HepG2 (cell line): ENCODE data around the gene TMBIM6. TPM values are rescaled to one million over a fixed set of nuclear protein-coding genes. Genes with fewer than 3 reads are reported as not detected.

Source experiments
- ATAC-seq: fragments of 200-7000 bp; cut with Tn5 transposase; 3 replicates; pipeline ENCODE4 v1.9.1; 2020; ENCODE audit warnings: mild to moderate bottlenecking, moderate library complexity
- BruUV-seq: library from RNA; stranded (reverse); fragments of 400-500 nt; replicated peaks from 2 replicates; lab custom pipeline; 2021; lab: Mats Ljungman, UMichigan
- CTCF ChIA-PET: fragments of 300-600 bp; formaldehyde crosslinking; extraction: SDS; loops from one replicate; lab custom pipeline; 2021; ENCODE audit warnings: low total read pairs, inconsistent platforms, low intra/inter-chr PET ratio; lab: Yijun Ruan, JAX
- POLR2A ChIA-PET: fragments of 350-600 bp; sonication (Branson Sonifier 250); formaldehyde crosslinking; loops from one replicate; lab custom pipeline; 2020; ENCODE audit warnings: antibody characterized with exemption, inconsistent platforms; lab: Yijun Ruan, JAX
- DNase-seq: peaks from one replicate; pipeline ENCODE4 v3.0.0-alpha.2; 2015; ENCODE audit warnings: low spot score
- FAIRE-seq: peaks from 3 replicates; lab custom pipeline; 2011; peaks lifted over from hg19 to GRCh38; lab: Jason Lieb, UNC
- H2AFZ ChIP-seq: one replicate; pipeline ENCODE4 v1.6.1; 2011; ENCODE audit warnings: low read length, inconsistent platforms
- H3K27ac ChIP-seq: fragments of 300-600 bp; 3 replicates; pipeline ENCODE4 v1.8.0; 2011; ENCODE audit warnings: mixed run types, mild to moderate bottlenecking, mixed read lengths, low read length, inconsistent platforms; ENCODE audit not compliant: insufficient read depth; ENCODE audit errors: extremely low read length
- H3K27me3 ChIP-seq, 2 experiments: fragments of 200-600 bp in 1 of 2; 2 replicates in 1 of 2; 3 replicates in 1 of 2; pipeline versions ENCODE4 v1.6.0 to v1.8.0; 2011; ENCODE audit warnings: low read length in 2 of 2, mild to moderate bottlenecking in 2 of 2, moderate library complexity in 2 of 2, inconsistent platforms in 1 of 2; ENCODE audit not compliant: insufficient read depth in 2 of 2, control insufficient read depth in 1 of 2
- H3K36me3 ChIP-seq, 2 experiments: fragments of 200-600 bp in 1 of 2; replicated peaks in 1 of 2; 2 replicates in 1 of 2; 3 replicates in 1 of 2; pipeline versions ENCODE4 v1.5.1 to v1.8.0; 2011; ENCODE audit warnings: low read length in 2 of 2, inconsistent platforms in 1 of 2; ENCODE audit not compliant: insufficient read depth in 2 of 2, control insufficient read depth in 1 of 2
- H3K4me1 ChIP-seq: 2 replicates; pipeline ENCODE4 v1.5.1; 2012; ENCODE audit warnings: low read length, inconsistent platforms; ENCODE audit not compliant: insufficient read depth
- H3K4me2 ChIP-seq: 2 replicates; pipeline ENCODE4 v1.6.0; 2011; ENCODE audit warnings: low read depth, low read length, inconsistent platforms
- H3K4me3 ChIP-seq, 3 experiments: fragments of 200-600 bp in 1 of 3; sonication (generic), shearing (Covaris generic) in 1 of 3; replicated peaks in 1 of 3; 2 replicates each; pipeline ENCODE4 v1.5.1; 2011 to 2016; ENCODE audit warnings: low read length in 3 of 3, inconsistent platforms in 2 of 3, low read depth in 2 of 3, mild to moderate bottlenecking in 2 of 3, control low read depth in 1 of 3, mixed read lengths in 1 of 3; ENCODE audit not compliant: insufficient read depth in 1 of 3
- H3K79me2 ChIP-seq: one replicate; pipeline ENCODE4 v1.6.1; 2011; ENCODE audit warnings: low read length, inconsistent platforms; ENCODE audit not compliant: insufficient read depth
- H3K9ac ChIP-seq: 2 replicates; pipeline ENCODE4 v1.6.0; 2011; ENCODE audit warnings: mild to moderate bottlenecking, low read depth, low read length, inconsistent platforms; ENCODE audit not compliant: insufficient read depth
- H3K9me3 ChIP-seq: 2 replicates; pipeline ENCODE4 v1.5.1; 2012; ENCODE audit warnings: mild to moderate bottlenecking, low read length
- H4K20me1 ChIP-seq: 2 replicates; pipeline ENCODE4 v1.6.0; 2011; ENCODE audit warnings: inconsistent platforms, mild to moderate bottlenecking, low read length, moderate library complexity; ENCODE audit not compliant: insufficient read depth
- BRCA1 ChIP-seq: sonication (generic); formaldehyde crosslinking; IDR thresholded peaks from 2 replicates; pipeline ENCODE4 v1.4.0; 2020; ENCODE audit warnings: missing genetic modification reagents
- GATA4 ChIP-seq: sonication (generic); IDR thresholded peaks from 2 replicates; pipeline ENCODE4 v1.6.1; 2016; ENCODE audit warnings: antibody characterized with exemption, low read depth, borderline replicate concordance
- GPBP1L1 ChIP-seq: sonication (generic); formaldehyde crosslinking; IDR thresholded peaks from 2 replicates; pipeline ENCODE4 v1.5.0; 2020; ENCODE audit warnings: mild to moderate bottlenecking, missing genetic modification reagents
- KMT2B ChIP-seq: IDR thresholded peaks from 2 replicates; pipeline ENCODE4 v1.6.1; 2016; ENCODE audit warnings: missing genetic modification reagents, missing compliant biosample characterization
- NFKBIZ ChIP-seq: IDR thresholded peaks from 2 replicates; pipeline ENCODE4 v1.6.1; 2018; ENCODE audit warnings: missing genetic modification reagents, missing compliant biosample characterization
- NR0B2 ChIP-seq: sonication (generic); formaldehyde crosslinking; IDR thresholded peaks from 2 replicates; pipeline ENCODE4 v1.4.0; 2020; ENCODE audit warnings: mild to moderate bottlenecking, missing genetic modification reagents
- NR2C2 ChIP-seq: sonication (generic); formaldehyde crosslinking; IDR thresholded peaks from 2 replicates; pipeline ENCODE4 v1.4.0; 2020; ENCODE audit warnings: missing genetic modification reagents, mild to moderate bottlenecking, moderate library complexity, borderline replicate concordance
- RBFOX2 ChIP-seq: fragments of 200-400 bp; formaldehyde crosslinking; IDR thresholded peaks from 2 replicates; pipeline ENCODE4 v1.6.1; 2017; ENCODE audit warnings: low read depth, mild to moderate bottlenecking, low read length
- SNAPC5 ChIP-seq: sonication (generic); formaldehyde crosslinking; IDR thresholded peaks from 2 replicates; pipeline ENCODE4 v1.8.1; 2023; ENCODE audit warnings: mild to moderate bottlenecking, missing genetic modification reagents, borderline replicate concordance
- TRIM24 ChIP-seq: sonication (generic); formaldehyde crosslinking; IDR thresholded peaks from 2 replicates; pipeline ENCODE4 v1.8.0; 2022; ENCODE audit warnings: mild to moderate bottlenecking, missing genetic modification reagents
- ZNF333 ChIP-seq: sonication (generic); formaldehyde crosslinking; IDR thresholded peaks from 2 replicates; pipeline ENCODE4 v1.4.0; 2020; ENCODE audit warnings: mild to moderate bottlenecking, missing genetic modification reagents, borderline replicate concordance
- ZNF451 ChIP-seq: sonication (generic); formaldehyde crosslinking; IDR thresholded peaks from 2 replicates; pipeline ENCODE4 v1.5.0; 2020; ENCODE audit warnings: mild to moderate bottlenecking, missing genetic modification reagents
- ZNF616 ChIP-seq: sonication (generic); formaldehyde crosslinking; IDR thresholded peaks from 2 replicates; pipeline ENCODE4 v1.5.0; 2020; ENCODE audit warnings: low read depth, mild to moderate bottlenecking, missing genetic modification reagents
- ZSCAN25 ChIP-seq: sonication (generic); formaldehyde crosslinking; IDR thresholded peaks from 2 replicates; pipeline ENCODE4 v1.8.0; 2022; ENCODE audit warnings: mild to moderate bottlenecking, missing genetic modification reagents
- whole genome bisulfite sequencing: methylation state at CpG from one replicate; pipeline ENCODE4 v1.1.6; 2017; ENCODE audit warnings: low lambda C conversion rate; 5-methylcytosine and 5-hydroxymethylcytosine counted together
- in situ Hi-C: cut with HindIII; loops from 2 replicates; pipeline ENCODE4 v1.10.0; 2017; ENCODE audit warnings: low pct_unique_long_range_greater_than_20kb; ENCODE audit not compliant: extremely low pct_ligation_motif_present
- intact Hi-C: fragments of 100-400 bp; cut with micrococcal nuclease; formaldehyde crosslinking; loops from one replicate; pipeline ENCODE4 v1.10.0; 2022; ENCODE audit not compliant: unreplicated experiment
- polyA plus RNA-seq, 8 experiments: library from polyadenylated mRNA; depleted of rRNA in 3 of 8; stranded (reverse) in 7 of 8; unstranded in 1 of 8; fragments of >200 nt; fragmentation: Illumina TruSeq in 4 of 8; extraction: Trizol in 4 of 8; gene quantifications; 2 replicates each; pipeline versions ENCODE4 v1.2.1 to v1.2.3, GENCODE V29; 2011 to 2016; ENCODE audit warnings: low read depth in 4 of 8, missing spikeins in 1 of 8, mixed read lengths in 1 of 8; ENCODE audit not compliant: insufficient read depth in 1 of 8
- total RNA-seq, 5 experiments: library from RNA; depleted of rRNA; stranded (reverse); fragments of >200 nt; fragmentation: Illumina TruSeq; extraction: Trizol; gene quantifications; 2 replicates each; pipeline ENCODE4 v1.2.3, GENCODE V29; 2016; ENCODE audit warnings: low read depth in 1 of 5

Gene TMBIM6
- total and polyA plus RNA-seq, 2 of the 13 experiments (the other 11 are each of a cell fraction or from before 2014, with no cell fraction given) = 412 to 468 TPM

- H2AFZ ChIP-seq = no peak overlapping the region
- BruUV-seq = no TSS peak
- no peaks in the 10 kb centered on the region for H3K9me3 ChIP-seq
- no peak overlapping the region for H3K9ac ChIP-seq
- 83% methylated on average over 7 of the region's 9 CpGs for WGBS
- no peak overlapping the region for H3K27ac ChIP-seq
- H3K4me2 ChIP-seq = no peak overlapping the region
- peaks cover 3 to 14% of the 10 kb centered on the region in 2 experiments; a peak in 4 of 5 replicates for H3K36me3 ChIP-seq
- no peak for TF ChIP-seq NR2C2 (CRISPR knock-in tag)
- TF ChIP-seq ZNF333 (CRISPR knock-in tag) = no peak
- no peak for TF ChIP-seq ZSCAN25
- TF ChIP-seq GATA4 = no peak
- TF ChIP-seq KMT2B (CRISPR knock-in tag) = no peak
- no peak for TF ChIP-seq NFKBIZ
- no peak for TF ChIP-seq SNAPC5 (CRISPR knock-in tag)
- no peak for TF ChIP-seq NR0B2 (CRISPR knock-in tag)
- TF ChIP-seq, all 625 proteins: peak for 0
- Histone ChIP-seq H3K4me1 (no peaks in the 10 kb centered on the region), H3K4me3 (no peak overlapping the region), H3K27me3 (no peaks in the 10 kb centered on the region), H4K20me1 (no peaks in the 10 kb centered on the region), H3K79me2 (no peaks in the 10 kb centered on the region)
- no peak for ATAC-seq
- in situ Hi-C loops (no loop called here), intact Hi-C loops (no loop called here)
- no peak for FAIRE-seq
- ChIA-PET CTCF (no interaction called here), POLR2A (interaction anchor here (1.1 kb wide), 1 partner anchor 33 kb away, joined by 3 read pairs; the partner anchor contains the start of gene BCDIN3D)
- DNase-seq = no peak
Observed at GRCh38 chr12:49809906-49810389, 68.6 kb downstream of the TMBIM6 start.

GRCh38 chr12:49811136-49811535, 69.8 kb downstream of the TMBIM6 start:
- CTCF ChIA-PET = no interaction called here
- intact Hi-C loops = no loop called here

More at GRCh38 chr12:49811136-49811535, 69.8 kb downstream of the TMBIM6 start:
- ATAC-seq (no peak), FAIRE-seq (no peak), DNase-seq (no peak)
- H3K79me2 ChIP-seq = no peaks in the 10 kb centered on the region
- H2AFZ ChIP-seq = no peak overlapping the region
- H3K9ac ChIP-seq = no peak overlapping the region
- H3K4me3 ChIP-seq = no peak overlapping the region
- no peak overlapping the region for H3K4me2 ChIP-seq
- POLR2A ChIA-PET = interaction anchor here (1.1 kb wide), 1 partner anchor 31 kb away, joined by 3 read pairs; the partner anchor contains the start of gene BCDIN3D
- no peaks in the 10 kb centered on the region for H3K27me3 ChIP-seq
- in situ Hi-C loops = no loop called here
- H3K27ac ChIP-seq = no peak overlapping the region
- H3K4me1 ChIP-seq = no peaks in the 10 kb centered on the region
- WGBS = 95% methylated on average over 5 of the region's 5 CpGs
- H3K36me3 ChIP-seq = peaks cover 2 to 3% of the 10 kb centered on the region in 2 experiments; a peak in 3 of 5 replicates
- no TSS peak for BruUV-seq
- H3K9me3 ChIP-seq = no peaks in the 10 kb centered on the region
- H4K20me1 ChIP-seq = no peaks in the 10 kb centered on the region
- TF ChIP-seq ZNF616 (no peak), RBFOX2 (no peak), TRIM24 (CRISPR knock-in tag) (no peak), ZNF451 (CRISPR knock-in tag) (no peak), GPBP1L1 (CRISPR knock-in tag) (no peak), BRCA1 (CRISPR knock-in tag) (no peak)
